Measurements from ENCODE around the gene CLIP3.

DNA sequence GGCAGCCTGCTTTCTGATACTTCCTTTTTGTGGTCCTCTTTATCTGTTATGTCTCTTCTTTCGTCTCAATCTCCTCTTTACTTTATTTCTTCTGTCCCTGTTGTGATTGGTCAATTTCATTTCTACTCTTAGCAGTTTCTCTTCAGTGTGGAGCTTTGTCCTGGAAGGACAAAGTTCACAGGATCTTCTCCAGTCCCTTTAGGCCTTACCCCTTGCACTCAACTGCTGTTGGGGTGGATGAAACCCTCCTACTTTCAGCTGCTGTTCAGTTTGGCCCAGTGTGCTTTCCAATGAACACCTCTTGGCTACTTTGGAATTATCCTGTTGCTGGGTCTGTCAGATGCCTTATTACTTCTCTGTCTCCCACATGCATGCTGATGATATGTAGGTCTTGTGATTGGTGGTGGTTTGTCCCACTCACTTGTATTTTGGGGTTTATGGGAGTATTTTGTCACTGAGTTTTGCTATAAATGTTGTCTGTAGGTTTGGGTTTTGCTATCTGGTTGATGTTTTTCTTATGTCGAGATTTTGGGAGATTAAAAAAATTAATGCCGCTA is 46.8 kb upstream of the CLIP3 start:
- TF ChIP-seq, protein P1, sequence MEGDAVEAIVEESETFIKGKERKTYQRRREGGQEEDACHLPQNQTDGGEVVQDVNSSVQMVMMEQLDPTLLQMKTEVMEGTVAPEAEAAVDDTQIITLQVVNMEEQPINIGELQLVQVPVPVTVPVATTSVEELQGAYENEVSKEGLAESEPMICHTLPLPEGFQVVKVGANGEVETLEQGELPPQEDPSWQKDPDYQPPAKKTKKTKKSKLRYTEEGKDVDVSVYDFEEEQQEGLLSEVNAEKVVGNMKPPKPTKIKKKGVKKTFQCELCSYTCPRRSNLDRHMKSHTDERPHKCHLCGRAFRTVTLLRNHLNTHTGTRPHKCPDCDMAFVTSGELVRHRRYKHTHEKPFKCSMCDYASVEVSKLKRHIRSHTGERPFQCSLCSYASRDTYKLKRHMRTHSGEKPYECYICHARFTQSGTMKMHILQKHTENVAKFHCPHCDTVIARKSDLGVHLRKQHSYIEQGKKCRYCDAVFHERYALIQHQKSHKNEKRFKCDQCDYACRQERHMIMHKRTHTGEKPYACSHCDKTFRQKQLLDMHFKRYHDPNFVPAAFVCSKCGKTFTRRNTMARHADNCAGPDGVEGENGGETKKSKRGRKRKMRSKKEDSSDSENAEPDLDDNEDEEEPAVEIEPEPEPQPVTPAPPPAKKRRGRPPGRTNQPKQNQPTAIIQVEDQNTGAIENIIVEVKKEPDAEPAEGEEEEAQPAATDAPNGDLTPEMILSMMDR (IDR thresholded peaks at IDR 0.05): no peak
- no peak for TF ChIP-seq POLR2A (IDR thresholded peaks at IDR 0.05)
